Liver (tissue), 9 donors: ENCODE data around the gene COL27A1. TPM values are rescaled to one million over a fixed set of nuclear protein-coding genes. Genes with fewer than 3 reads are reported as not detected.

Source experiments
- DNase-seq: peaks from one replicate; pipeline ENCODE4 v3.0.0-alpha.2; 2017; ENCODE audit warnings: low spot score
- H3K27ac ChIP-seq, 2 donors: one replicate each; pipeline ENCODE4 v1.7.0; 2013; ENCODE audit warnings: inconsistent platforms in 2 of 2, low read length in 2 of 2, control low read depth in 1 of 2, low read depth in 1 of 2, mild to moderate bottlenecking in 1 of 2
- H3K27me3 ChIP-seq, 4 donors: one replicate each; pipeline versions ENCODE4 v1.6.1 to v1.7.0; 2013; ENCODE audit warnings: low read length in 3 of 4, inconsistent platforms in 1 of 4, mild to moderate bottlenecking in 1 of 4, moderate library complexity in 1 of 4; ENCODE audit not compliant: control insufficient read depth in 4 of 4, insufficient read depth in 4 of 4
- H3K36me3 ChIP-seq, 4 donors: one replicate each; pipeline versions ENCODE4 v1.6.1 to v1.7.0; 2013; ENCODE audit warnings: low read length in 3 of 4, mild to moderate bottlenecking in 3 of 4, low read depth in 1 of 4, moderate library complexity in 1 of 4; ENCODE audit not compliant: control insufficient read depth in 4 of 4, insufficient read depth in 3 of 4
- H3K4me1 ChIP-seq, 4 donors: one replicate each; pipeline versions ENCODE4 v1.6.1 to v1.7.0; 2013; ENCODE audit warnings: low read length in 3 of 4, mild to moderate bottlenecking in 3 of 4, moderate library complexity in 1 of 4; ENCODE audit not compliant: control insufficient read depth in 4 of 4, insufficient read depth in 4 of 4
- H3K4me3 ChIP-seq, 3 donors: one replicate each; pipeline versions ENCODE4 v1.6.1 to v1.7.0; 2013; ENCODE audit warnings: low read length in 3 of 3, control low read depth in 1 of 3, low read depth in 1 of 3, mild to moderate bottlenecking in 1 of 3
- H3K9ac ChIP-seq, 2 donors: one replicate each; pipeline ENCODE4 v1.7.0; 2013; ENCODE audit warnings: low read length in 2 of 2, mild to moderate bottlenecking in 2 of 2, moderate library complexity in 2 of 2, control low read depth in 1 of 2, low read depth in 1 of 2
- H3K9me3 ChIP-seq, 4 donors: one replicate each; pipeline versions ENCODE4 v1.6.1 to v1.7.0; 2013; ENCODE audit warnings: low read length in 3 of 4; ENCODE audit not compliant: control insufficient read depth in 4 of 4
- EGR1 ChIP-seq, 2 donors: IDR thresholded peaks; 2 replicates each; pipeline ENCODE4 v1.6.1; 2016 to 2018; ENCODE audit warnings: antibody characterized with exemption in 2 of 2, low read depth in 2 of 2
- FOXA1 ChIP-seq: IDR thresholded peaks from 2 replicates; pipeline ENCODE4 v1.6.1; 2016; ENCODE audit warnings: antibody characterized with exemption
- FOXA2 ChIP-seq: IDR thresholded peaks from 2 replicates; pipeline ENCODE4 v1.6.1; 2016; ENCODE audit warnings: antibody characterized with exemption
- GABPA ChIP-seq, 2 donors: IDR thresholded peaks in 1 of 2; conservative IDR thresholded peaks in 1 of 2; 2 replicates each; pipeline ENCODE4 v1.6.1; 2016; ENCODE audit warnings: antibody characterized with exemption in 2 of 2, mild to moderate bottlenecking in 1 of 2, moderate library complexity in 1 of 2
- HNF4G ChIP-seq: IDR thresholded peaks from 2 replicates; pipeline ENCODE4 v1.6.1; 2016; ENCODE audit warnings: antibody characterized with exemption
- JUND ChIP-seq, 2 donors: IDR thresholded peaks; 2 replicates each; pipeline ENCODE4 v1.6.1; 2016; ENCODE audit warnings: antibody characterized with exemption in 2 of 2
- MAX ChIP-seq: IDR thresholded peaks from 2 replicates; pipeline ENCODE4 v1.6.1; 2016; ENCODE audit warnings: antibody characterized with exemption
- NR2F2 ChIP-seq: IDR thresholded peaks from 2 replicates; pipeline ENCODE4 v1.6.1; 2016; ENCODE audit warnings: antibody characterized with exemption
- RAD21 ChIP-seq, 2 donors: IDR thresholded peaks; 2 replicates each; pipeline ENCODE4 v1.6.1; 2016; ENCODE audit warnings: antibody characterized with exemption in 2 of 2, mild to moderate bottlenecking in 2 of 2
- REST ChIP-seq: IDR thresholded peaks from 2 replicates; pipeline ENCODE4 v1.6.1; 2016; ENCODE audit warnings: antibody characterized with exemption, mild to moderate bottlenecking
- RXRA ChIP-seq, 2 donors: IDR thresholded peaks; 2 replicates each; pipeline ENCODE4 v1.6.1; 2017 to 2018; ENCODE audit warnings: antibody characterized with exemption in 2 of 2, mild to moderate bottlenecking in 1 of 2
- SP1 ChIP-seq: IDR thresholded peaks from 2 replicates; pipeline ENCODE4 v1.6.1; 2018; ENCODE audit warnings: antibody characterized with exemption, mild to moderate bottlenecking
- YY1 ChIP-seq: IDR thresholded peaks from 2 replicates; pipeline ENCODE4 v1.6.1; 2016; ENCODE audit warnings: antibody characterized with exemption, mild to moderate bottlenecking
- WGBS: extraction: QIAGEN DNeasy Blood & Tissue Kit; methylation state at CpG from one replicate; pipeline ENCODE4 v1.1.7; 2013; 5-methylcytosine and 5-hydroxymethylcytosine counted together
- polyA plus RNA-seq, 2 donors: library from polyadenylated mRNA; stranded (reverse) in 1 of 2; unstranded in 1 of 2; fragments of 200-250 nt in 1 of 2; fragments of >200 nt in 1 of 2; fragmentation: Nextera tagmentation in 1 of 2; extraction: Ambion mirVana in 1 of 2; gene quantifications; one replicate each; pipeline versions ENCODE4 v1.2.1 to v1.2.3, GENCODE V29; 2013 to 2015
- total RNA-seq, 2 donors: library from RNA; depleted of rRNA; stranded (reverse); fragments of >200 nt; gene quantifications; one replicate each; pipeline ENCODE4 v1.2.3, GENCODE V29; 2014
- TF ChIP-seq, protein P1 (sequence below): IDR thresholded peaks from 2 replicates; pipeline ENCODE4 v1.6.1; 2016; ENCODE audit warnings: antibody characterized with exemption
- TF ChIP-seq, protein P2 (sequence below): IDR thresholded peaks from 2 replicates; pipeline ENCODE4 v1.6.1; 2016; ENCODE audit warnings: antibody characterized with exemption
- donor health status: healthy.
- donor health status: healthy.
- donor health status: healthy.
- donor health status: healthy.
- donor health status: healthy.

Gene COL27A1
- total and polyA plus RNA-seq, 4 donors, result 7.0 to 20.4 (median 12.0) TPM

DNA sequence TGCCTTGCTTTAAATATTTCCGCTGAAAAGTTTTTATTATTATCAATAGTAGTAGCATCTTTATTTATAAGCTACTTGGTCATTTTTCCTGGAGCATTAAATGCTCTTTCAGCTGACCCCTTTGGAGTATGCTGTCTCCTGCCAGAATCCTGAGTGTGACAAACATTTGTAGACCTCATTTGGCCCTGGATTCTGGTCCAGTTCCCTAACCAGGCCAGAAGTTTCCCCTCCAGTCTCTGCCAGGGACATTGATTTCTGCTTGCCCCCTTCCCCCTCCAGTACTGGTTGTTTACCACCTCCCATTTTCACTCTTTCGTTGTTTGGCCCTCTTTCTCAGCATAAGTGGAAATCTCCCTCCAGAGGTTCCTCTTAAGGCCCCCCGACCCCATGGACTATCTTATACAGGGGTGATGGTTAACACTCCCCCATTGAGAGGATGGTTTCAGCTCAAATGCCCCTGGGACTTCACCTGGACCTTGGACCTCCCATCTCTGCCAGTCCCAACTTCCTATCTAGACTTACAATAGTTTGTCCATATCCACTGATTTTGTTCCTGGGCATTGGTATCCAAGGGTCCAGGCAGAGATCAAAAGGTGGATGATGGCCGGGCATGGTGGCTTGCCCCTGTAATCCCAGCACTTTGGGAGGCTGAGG lies 24.6 kb upstream of the COL27A1 start (continued):
- TF ChIP-seq REST, result peak; percentile 19
- no peak for TF ChIP-seq FOXA1
- peak; percentile 80 for TF ChIP-seq HNF4G
- peak; percentile 63 to 86 for TF ChIP-seq RXRA (IDR thresholded peaks at IDR 0.05)

DNA sequence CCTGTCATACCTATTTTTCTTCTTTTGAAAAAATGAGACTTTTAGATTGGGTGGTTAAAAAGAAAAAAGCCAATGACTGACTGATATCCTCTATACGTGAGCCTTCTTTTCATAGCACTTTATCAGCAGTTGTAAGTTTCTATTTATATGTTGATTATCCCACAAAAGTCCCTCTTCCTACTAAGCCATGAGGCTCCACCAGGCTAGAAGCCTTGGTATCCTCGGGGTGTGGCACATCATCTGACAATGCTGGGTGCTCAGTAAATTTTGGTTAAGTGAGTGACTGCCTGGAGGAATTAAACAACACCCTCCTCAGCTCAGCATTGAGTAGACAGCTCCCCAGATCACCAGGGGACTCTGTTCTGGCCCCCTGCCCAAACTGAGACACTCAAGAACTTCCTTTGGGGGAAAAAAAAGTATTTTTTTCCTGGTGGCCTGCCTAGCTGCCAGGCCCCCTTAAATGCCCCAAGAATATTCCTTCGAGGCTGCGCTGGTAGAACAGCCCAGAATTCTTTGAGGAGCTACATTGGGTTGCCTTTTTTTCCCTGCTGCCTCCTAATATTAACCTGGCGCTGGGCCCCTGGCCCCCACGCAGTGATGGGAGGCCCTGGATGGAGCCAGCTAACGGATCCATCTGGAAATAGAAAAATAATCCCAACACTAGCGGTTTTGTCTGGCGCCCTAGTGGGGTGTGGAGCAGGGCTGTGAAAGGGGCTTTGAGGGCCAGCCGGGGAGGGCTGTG lies 23.4 kb upstream of the COL27A1 start:
- Histone ChIP-seq H3K4me3 (no peak overlapping the region), H3K27ac (no peak overlapping the region), H3K27me3 (no peaks in the 10 kb centered on the region), H3K9me3 (no peaks in the 10 kb centered on the region), H3K4me1 (peaks cover 11 to 23% (median 17%) of the 10 kb centered on the region in 4 donors), H3K9ac (no peak overlapping the region), H3K36me3 (no peaks in the 10 kb centered on the region)
- no peak for DNase-seq
- no peak for TF ChIP-seq GABPA (IDR thresholded peaks at IDR 0.05 in 1 of 2, conservative IDR thresholded peaks at IDR 0.05 in 1 of 2)
- TF ChIP-seq EGR1 (IDR thresholded peaks at IDR 0.05; ENCODE audit: low read depth in 2 of 2), result no peak
- TF ChIP-seq, protein P1, sequence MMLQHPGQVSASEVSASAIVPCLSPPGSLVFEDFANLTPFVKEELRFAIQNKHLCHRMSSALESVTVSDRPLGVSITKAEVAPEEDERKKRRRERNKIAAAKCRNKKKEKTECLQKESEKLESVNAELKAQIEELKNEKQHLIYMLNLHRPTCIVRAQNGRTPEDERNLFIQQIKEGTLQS, result no peak
- no peak for TF ChIP-seq RAD21 (IDR thresholded peaks at IDR 0.05)
- no peak for TF ChIP-seq SP1
- no peak for TF ChIP-seq JUND (IDR thresholded peaks at IDR 0.05)
- TF ChIP-seq YY1, result no peak
- no peak for TF ChIP-seq NR2F2
- TF ChIP-seq MAX, result no peak
- TF ChIP-seq, protein P2, sequence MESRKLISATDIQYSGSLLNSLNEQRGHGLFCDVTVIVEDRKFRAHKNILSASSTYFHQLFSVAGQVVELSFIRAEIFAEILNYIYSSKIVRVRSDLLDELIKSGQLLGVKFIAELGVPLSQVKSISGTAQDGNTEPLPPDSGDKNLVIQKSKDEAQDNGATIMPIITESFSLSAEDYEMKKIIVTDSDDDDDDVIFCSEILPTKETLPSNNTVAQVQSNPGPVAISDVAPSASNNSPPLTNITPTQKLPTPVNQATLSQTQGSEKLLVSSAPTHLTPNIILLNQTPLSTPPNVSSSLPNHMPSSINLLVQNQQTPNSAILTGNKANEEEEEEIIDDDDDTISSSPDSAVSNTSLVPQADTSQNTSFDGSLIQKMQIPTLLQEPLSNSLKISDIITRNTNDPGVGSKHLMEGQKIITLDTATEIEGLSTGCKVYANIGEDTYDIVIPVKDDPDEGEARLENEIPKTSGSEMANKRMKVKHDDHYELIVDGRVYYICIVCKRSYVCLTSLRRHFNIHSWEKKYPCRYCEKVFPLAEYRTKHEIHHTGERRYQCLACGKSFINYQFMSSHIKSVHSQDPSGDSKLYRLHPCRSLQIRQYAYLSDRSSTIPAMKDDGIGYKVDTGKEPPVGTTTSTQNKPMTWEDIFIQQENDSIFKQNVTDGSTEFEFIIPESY, result no peak
- no peak for TF ChIP-seq HNF4G
- TF ChIP-seq FOXA2, result no peak
- WGBS, result 92% methylated on average over 10 of the region's 10 CpGs
